ENCODE data around the gene KRT31. TPM values are rescaled to one million over a fixed set of nuclear protein-coding genes. Genes with fewer than 3 reads are reported as not detected.

The KRT31 gene
- total and polyA plus RNA-seq, 2 of the 13 experiments (the other 11 are each of a cell fraction or from before 2014, with no cell fraction given): 0.05 TPM; not detected in 1

- ChIA-PET CTCF (ENCODE audit: low intra/inter-chr PET ratio, low total read pairs) (no interaction called here), POLR2A (no interaction called here)
- Histone ChIP-seq H4K20me1 (ENCODE audit: insufficient read depth, low read length) (no peaks in the 10 kb centered on the region), H2AFZ (ENCODE audit: low read length) (no peak overlapping the region), H3K9me3 (ENCODE audit: low read length) (no peaks in the 10 kb centered on the region), H3K4me2 (ENCODE audit: low read depth, low read length) (no peak overlapping the region), H3K27me3 (ENCODE audit: control insufficient read depth in 1 of 2, insufficient read depth in 2 of 2, low read length in 2 of 2) (no peaks in the 10 kb centered on the region; a peak in 1 of 5 replicates), H3K36me3 (replicated peaks in 1 of 2; ENCODE audit: control insufficient read depth in 1 of 2, insufficient read depth in 2 of 2, low read length in 2 of 2) (no peaks in the 10 kb centered on the region), H3K79me2 (ENCODE audit: insufficient read depth, low read length) (no peaks in the 10 kb centered on the region), H3K4me3 (replicated peaks in 1 of 3; ENCODE audit: insufficient read depth in 1 of 3, low read depth in 2 of 3, low read length in 3 of 3) (no peak overlapping the region), H3K27ac (ENCODE audit: extremely low read length, insufficient read depth, low read length) (no peak overlapping the region), H3K9ac (ENCODE audit: insufficient read depth, low read depth, low read length) (no peak overlapping the region), H3K4me1 (ENCODE audit: insufficient read depth, low read length) (peaks cover 8% of the 10 kb centered on the region; the same call in 1 of the 2 replicates)
- FAIRE-seq (no peak), ATAC-seq (no peak), DNase-seq (ENCODE audit: low spot score) (no peak)
- WGBS (ENCODE audit: low lambda C conversion rate): 43% methylated on average over 2 of the region's 2 CpGs
- BruUV-seq (replicated peaks): no TSS peak
- in situ Hi-C loops (cut with HindIII; ENCODE audit: extremely low pct_ligation_motif_present, low pct_unique_long_range_greater_than_20kb) (no loop called here), intact Hi-C loops (cut with micrococcal nuclease; ENCODE audit: unreplicated experiment) (no loop called here)
- no peak for TF ChIP-seq ZNF674 (CRISPR knock-in tag; IDR thresholded peaks at IDR 0.05; ENCODE audit: low read depth)
- TF ChIP-seq HMG20B (CRISPR knock-in tag; conservative IDR thresholded peaks at IDR 0.05): no peak
- TF ChIP-seq ZNF549 (CRISPR knock-in tag; IDR thresholded peaks at IDR 0.05): no peak
- TF ChIP-seq ZNF552 (CRISPR knock-in tag; IDR thresholded peaks at IDR 0.05; ENCODE audit: borderline replicate concordance): no peak
- TF ChIP-seq NFAT5 (CRISPR knock-in tag; IDR thresholded peaks at IDR 0.05): no peak
- no peak for TF ChIP-seq AKAP8 (CRISPR knock-in tag; IDR thresholded peaks at IDR 0.05)
- no peak for TF ChIP-seq ZNF225 (CRISPR knock-in tag; IDR thresholded peaks at IDR 0.05)
- TF ChIP-seq ZSCAN12 (CRISPR knock-in tag; IDR thresholded peaks at IDR 0.05): no peak
- TF ChIP-seq HNRNPH1 (optimal IDR thresholded peaks at IDR 0.05; ENCODE audit: low read depth, low read length): no peak
- no peak for TF ChIP-seq ZNF687 (CRISPR knock-in tag; IDR thresholded peaks at IDR 0.05)
- no peak for TF ChIP-seq ZNF720 (CRISPR knock-in tag; IDR thresholded peaks at IDR 0.05)
- no peak for TF ChIP-seq ZNF7 (CRISPR knock-in tag; IDR thresholded peaks at IDR 0.05)
- no peak for TF ChIP-seq YEATS4 (CRISPR knock-in tag; IDR thresholded peaks at IDR 0.05; ENCODE audit: borderline replicate concordance)
- TF ChIP-seq ZNF660 (CRISPR knock-in tag; IDR thresholded peaks at IDR 0.05; ENCODE audit: borderline replicate concordance, low read depth): no peak
- no peak for TF ChIP-seq NR2F1 (CRISPR knock-in tag; IDR thresholded peaks at IDR 0.05)
Measured at GRCh38 chr17:41363881-41364280, 33.5 kb downstream of the KRT31 start.
